Peyer's patch (tissue), 4 donors: ENCODE data around the gene RAB40C. TPM values are rescaled to one million over a fixed set of nuclear protein-coding genes. Genes with fewer than 3 reads are reported as not detected.

ENCODE experiments used
- DNase-seq, 3 donors: peaks; one replicate each; pipeline ENCODE4 v3.0.0-alpha.2; 2017 to 2019
- H3K27ac ChIP-seq, 4 donors: fragments of 200-600 bp; sonication (generic); one replicate each; pipeline ENCODE4 v1.5.1; 2016 to 2019
- H3K27me3 ChIP-seq, 2 donors: fragments of 200-600 bp; sonication (generic); one replicate each; pipeline ENCODE4 v1.5.1; 2019
- H3K36me3 ChIP-seq, 3 donors: fragments of 200-600 bp; sonication (generic); one replicate each; pipeline ENCODE4 v1.5.1; 2016 to 2019
- H3K4me1 ChIP-seq, 4 donors: fragments of 200-600 bp; sonication (generic); one replicate each; pipeline ENCODE4 v1.5.1; 2016 to 2019
- H3K4me3 ChIP-seq, 4 donors: fragments of 200-600 bp; sonication (generic); 1 replicate in 3 of 4; 2 replicates in 1 of 4; pipeline ENCODE4 v1.5.1; 2016 to 2019; ENCODE audit warnings: mild to moderate bottlenecking in 1 of 4
- H3K9me3 ChIP-seq, 4 donors: fragments of 200-600 bp; sonication (generic); one replicate each; pipeline ENCODE4 v1.5.1; 2016 to 2019; ENCODE audit warnings: mild to moderate bottlenecking in 1 of 4
- POLR2A ChIP-seq, 2 donors: fragments of 450-650 bp; IDR thresholded peaks; one replicate each; pipeline ENCODE4 v1.5.1; 2017; ENCODE audit warnings: antibody characterized with exemption in 2 of 2, mild to moderate bottlenecking in 2 of 2, moderate library complexity in 2 of 2
- total RNA-seq, 4 donors: library from RNA; depleted of rRNA; stranded (reverse); fragments of >200 nt; gene quantifications; one replicate each; pipeline ENCODE4 v1.1.0, GENCODE V29; 2016
- TF ChIP-seq, protein P1 (sequence below), 6 experiments: fragments of 450-650 bp in 4 of 6; fragments of 200-600 bp in 2 of 6; sonication (generic) in 1 of 6; IDR thresholded peaks; one replicate each; pipeline ENCODE4 v1.5.1; 2017 to 2019; ENCODE audit warnings: antibody characterized with exemption in 6 of 6, mild to moderate bottlenecking in 3 of 6, moderate library complexity in 1 of 6

The RAB40C gene
- total RNA-seq, 4 donors from 2014 or later, result 27.2 to 83.6 (median 62.7) TPM

DNA sequence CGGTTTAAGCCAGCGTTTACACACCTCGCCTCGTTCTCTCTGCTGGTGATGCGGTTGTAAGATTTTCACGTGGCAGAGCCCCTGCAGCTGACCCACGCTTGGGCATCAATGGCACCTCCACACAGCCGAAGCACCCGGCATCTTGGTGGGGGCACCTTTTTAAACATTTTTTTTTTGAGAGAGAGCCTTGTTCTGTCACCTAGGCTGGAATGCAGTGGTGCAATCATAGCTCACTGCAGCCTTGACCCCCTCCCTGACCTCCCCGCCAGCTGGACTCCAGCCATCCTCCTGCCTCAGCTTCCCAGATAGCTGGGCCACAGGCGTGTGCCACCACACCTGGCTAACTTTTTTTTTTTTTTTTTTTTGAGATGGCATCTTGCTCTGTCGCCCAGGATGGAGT lies 64.2 kb downstream of the RAB40C start:
- TF ChIP-seq POLR2A (IDR thresholded peaks at IDR 0.05), result no peak
- TF ChIP-seq, protein P1, sequence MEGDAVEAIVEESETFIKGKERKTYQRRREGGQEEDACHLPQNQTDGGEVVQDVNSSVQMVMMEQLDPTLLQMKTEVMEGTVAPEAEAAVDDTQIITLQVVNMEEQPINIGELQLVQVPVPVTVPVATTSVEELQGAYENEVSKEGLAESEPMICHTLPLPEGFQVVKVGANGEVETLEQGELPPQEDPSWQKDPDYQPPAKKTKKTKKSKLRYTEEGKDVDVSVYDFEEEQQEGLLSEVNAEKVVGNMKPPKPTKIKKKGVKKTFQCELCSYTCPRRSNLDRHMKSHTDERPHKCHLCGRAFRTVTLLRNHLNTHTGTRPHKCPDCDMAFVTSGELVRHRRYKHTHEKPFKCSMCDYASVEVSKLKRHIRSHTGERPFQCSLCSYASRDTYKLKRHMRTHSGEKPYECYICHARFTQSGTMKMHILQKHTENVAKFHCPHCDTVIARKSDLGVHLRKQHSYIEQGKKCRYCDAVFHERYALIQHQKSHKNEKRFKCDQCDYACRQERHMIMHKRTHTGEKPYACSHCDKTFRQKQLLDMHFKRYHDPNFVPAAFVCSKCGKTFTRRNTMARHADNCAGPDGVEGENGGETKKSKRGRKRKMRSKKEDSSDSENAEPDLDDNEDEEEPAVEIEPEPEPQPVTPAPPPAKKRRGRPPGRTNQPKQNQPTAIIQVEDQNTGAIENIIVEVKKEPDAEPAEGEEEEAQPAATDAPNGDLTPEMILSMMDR (IDR thresholded peaks at IDR 0.05), result no peak
- Histone ChIP-seq H3K27ac (no peak overlapping the region), H3K4me3 (no peak overlapping the region), H3K27me3 (no peaks in the 10 kb centered on the region), H3K4me1 (peaks cover 0 to 16% (median 5%) of the 10 kb centered on the region in 4 donors), H3K36me3 (peaks cover 0 to 17% (median 0%) of the 10 kb centered on the region in 3 donors), H3K9me3 (no peaks in the 10 kb centered on the region)
- DNase-seq, result no peak

DNA sequence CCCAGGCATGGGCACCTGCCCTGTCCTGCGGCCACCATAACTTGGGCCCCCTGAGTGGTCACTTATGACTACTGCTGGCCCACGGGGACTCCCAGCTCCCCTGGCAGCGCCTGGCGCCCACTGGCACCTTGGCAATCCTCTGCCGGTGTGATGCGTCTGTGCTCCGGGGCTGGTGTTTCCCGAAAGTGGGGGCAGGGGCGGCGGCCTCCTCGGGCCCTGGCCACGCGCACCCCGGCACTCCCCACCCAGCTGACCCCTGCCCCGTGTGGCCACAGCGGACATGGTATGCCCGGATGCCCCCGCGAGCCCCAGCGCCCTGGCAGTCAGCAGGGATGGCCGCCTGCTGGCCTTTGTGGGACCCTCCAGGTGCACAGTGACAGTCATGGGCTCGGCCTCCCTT lies 67.6 kb downstream of the RAB40C start:
- Histone ChIP-seq H3K36me3 (peaks cover 0 to 17% (median 0%) of the 10 kb centered on the region in 3 donors), H3K27ac (no peak overlapping the region), H3K9me3 (no peaks in the 10 kb centered on the region), H3K4me1 (peaks cover 0 to 14% (median 6%) of the 10 kb centered on the region in 4 donors), H3K27me3 (no peaks in the 10 kb centered on the region), H3K4me3 (no peak overlapping the region)
- DNase-seq, result no peak
- no peak for TF ChIP-seq POLR2A (IDR thresholded peaks at IDR 0.05)
- TF ChIP-seq, protein P1 (IDR thresholded peaks at IDR 0.05), result no peak

DNA sequence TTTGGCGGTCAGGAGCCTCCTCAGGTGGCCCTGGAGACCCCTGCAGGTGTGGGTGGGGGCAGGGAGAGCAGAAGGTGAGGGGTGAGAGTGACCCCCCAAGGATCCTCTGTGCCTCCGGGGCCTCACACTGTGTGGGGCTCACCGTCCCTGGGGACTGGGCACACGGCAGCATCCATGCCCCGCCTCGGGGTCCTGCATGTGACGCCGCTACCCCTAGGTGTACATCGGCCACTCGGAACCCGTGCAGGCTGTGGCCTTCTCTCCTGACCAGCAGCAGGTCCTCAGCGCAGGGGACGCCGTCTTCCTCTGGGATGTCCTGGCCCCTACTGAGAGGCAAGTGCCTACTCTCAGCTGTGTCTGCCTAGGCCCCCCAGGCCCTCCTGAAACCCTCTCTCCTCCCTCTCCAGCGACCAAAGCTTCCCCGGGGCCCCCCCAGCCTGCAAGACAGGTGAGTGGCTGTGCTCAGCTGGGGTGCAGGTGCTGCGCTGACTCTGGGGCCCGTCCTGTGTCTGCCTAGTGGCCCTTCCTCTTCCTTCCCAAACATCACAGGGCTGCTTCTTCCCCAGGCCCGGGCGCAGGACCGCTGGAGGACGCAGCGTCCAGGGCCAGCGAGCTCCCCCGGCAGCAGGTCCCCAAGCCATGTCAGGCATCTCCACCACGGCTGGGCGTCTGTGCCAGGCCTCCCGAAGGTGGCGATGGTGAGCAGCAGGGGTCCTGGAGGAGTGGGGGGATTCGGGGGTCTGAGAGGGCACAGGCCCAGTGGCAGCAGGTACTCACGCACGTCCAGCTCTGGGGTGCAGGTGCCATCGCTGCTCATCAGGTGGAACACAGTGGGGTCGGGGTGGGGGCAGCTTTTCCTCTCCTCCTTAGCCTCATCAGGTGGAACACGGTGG lies 69.1 kb downstream of the RAB40C start:
- no peak overlapping the region for H3K27ac ChIP-seq

DNA sequence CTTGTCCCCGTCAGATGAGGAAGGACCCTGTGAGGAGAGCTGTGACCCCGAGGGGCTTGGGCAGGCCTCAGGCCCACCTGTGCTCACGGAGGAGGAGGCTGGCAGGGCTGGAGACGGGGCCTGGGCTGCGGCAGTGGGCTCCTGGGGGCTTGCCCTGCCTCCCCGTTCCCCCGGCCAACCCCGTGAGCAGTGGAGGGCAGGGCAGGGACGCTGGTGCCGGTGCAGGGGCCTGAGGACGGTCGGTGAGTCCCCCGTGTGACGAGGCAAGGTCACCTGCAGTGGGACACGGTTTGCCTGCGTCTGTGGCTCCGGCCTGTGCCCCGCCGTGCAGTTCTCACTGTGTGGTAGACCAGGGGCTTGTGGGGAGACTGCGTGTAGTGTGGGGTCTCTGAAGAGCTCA lies 69.8 kb downstream of the RAB40C start:
- peaks cover 0 to 11% (median 0%) of the 10 kb centered on the region in 3 donors for H3K36me3 ChIP-seq
- no peaks in the 10 kb centered on the region for H3K27me3 ChIP-seq
- no peak for DNase-seq
- H3K4me1 ChIP-seq, result peaks cover 0 to 14% (median 6%) of the 10 kb centered on the region in 4 donors
- no peaks in the 10 kb centered on the region for H3K9me3 ChIP-seq
- TF ChIP-seq POLR2A (IDR thresholded peaks at IDR 0.05), result no peak
- TF ChIP-seq, protein P1 (IDR thresholded peaks at IDR 0.05), result no peak
- H3K4me3 ChIP-seq, result no peak overlapping the region
- H3K27ac ChIP-seq, result no peak overlapping the region

More for the DNA sequence above, 69.1 kb downstream of the RAB40C start:
- H3K4me1 ChIP-seq, result peaks cover 0 to 14% (median 6%) of the 10 kb centered on the region in 4 donors
- H3K36me3 ChIP-seq, result peaks cover 0 to 11% (median 0%) of the 10 kb centered on the region in 3 donors
- no peak for DNase-seq
- TF ChIP-seq, protein P1 (IDR thresholded peaks at IDR 0.05), result no peak
- no peak for TF ChIP-seq POLR2A (IDR thresholded peaks at IDR 0.05)
- H3K9me3 ChIP-seq, result no peaks in the 10 kb centered on the region
- H3K4me3 ChIP-seq, result no peak overlapping the region
- no peaks in the 10 kb centered on the region for H3K27me3 ChIP-seq

DNA sequence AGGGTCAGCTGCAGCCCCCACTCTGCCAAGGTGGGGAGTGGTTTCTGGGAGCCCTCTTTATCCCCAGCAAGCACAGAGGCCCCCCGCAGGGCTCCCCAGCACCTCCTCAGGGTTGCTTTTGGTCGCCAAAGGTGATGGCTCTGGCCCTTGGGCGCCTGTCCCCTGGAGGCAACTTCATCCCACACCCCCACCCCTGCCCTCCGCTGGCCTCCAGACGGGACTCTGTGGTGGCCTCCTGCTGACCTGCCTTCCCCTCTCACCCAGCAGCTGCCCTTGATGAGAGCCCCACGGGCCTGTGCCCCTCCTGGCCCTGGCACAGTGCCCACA lies 70.2 kb downstream of the RAB40C start:
- Histone ChIP-seq H3K4me1 (peaks cover 0 to 14% (median 6%) of the 10 kb centered on the region in 4 donors), H3K9me3 (no peaks in the 10 kb centered on the region), H3K4me3 (peak overlapping the region in 3 of 4 donors; percentile 7 to 27 (median 16)), H3K36me3 (peaks cover 0 to 11% (median 0%) of the 10 kb centered on the region in 3 donors), H3K27ac (peak overlapping the region; percentile 43 to 64 (median 61)), H3K27me3 (no peaks in the 10 kb centered on the region)
- DNase-seq, result no peak
- TF ChIP-seq POLR2A (IDR thresholded peaks at IDR 0.05), result no peak
- TF ChIP-seq, protein P1 (IDR thresholded peaks at IDR 0.05), result no peak
